ENCODE measurements around the gene DPF3. TPM values are rescaled to one million over a fixed set of nuclear protein-coding genes. Genes with fewer than 3 reads are reported as not detected.
A peak's percentile ranks its signal among the peaks of the same experiment; 100 is the strongest.

Gene DPF3
- polyA plus RNA-seq, 2 of the 4 experiments (the other 2 are of a cell fraction): 0.05 to 0.09 TPM

DNA sequence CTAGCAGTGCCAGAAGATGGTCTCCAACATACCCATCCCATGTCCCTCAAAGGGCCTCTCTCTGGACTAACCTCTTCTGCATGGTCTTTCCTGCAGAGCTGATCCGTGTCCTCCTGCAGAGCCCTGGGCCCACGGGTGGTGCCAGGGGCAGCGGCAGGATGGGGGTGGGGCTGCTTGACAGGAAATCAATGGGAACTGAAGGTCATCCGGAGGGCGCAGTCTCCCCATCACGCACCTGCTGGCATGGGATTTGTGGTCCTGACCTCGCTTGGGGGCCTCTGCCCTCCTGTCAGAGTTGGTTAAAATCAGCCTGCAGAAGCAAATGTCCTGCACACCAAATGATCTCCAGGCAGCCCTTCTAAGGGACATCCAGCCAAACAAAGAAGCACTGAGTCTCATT, 110.2 kb downstream of the DPF3 start:
- WGBS (ENCODE audit: missing lambda C conversion rate): 79% methylated on average over 6 of the region's 7 CpGs
- POLR2A ChIA-PET: no interaction called here
- FAIRE-seq (no peak), ATAC-seq (no peak), DNase-seq (ENCODE audit: low read depth in 1 of 2, low spot score in 1 of 2) (no peak)
- no peak for TF ChIP-seq EHF (CRISPR knock-in tag; IDR thresholded peaks at IDR 0.05)
- no peak for TF ChIP-seq CBX2 (IDR thresholded peaks at IDR 0.05; ENCODE audit: borderline replicate concordance, low read depth)
- TF ChIP-seq, protein P1, sequence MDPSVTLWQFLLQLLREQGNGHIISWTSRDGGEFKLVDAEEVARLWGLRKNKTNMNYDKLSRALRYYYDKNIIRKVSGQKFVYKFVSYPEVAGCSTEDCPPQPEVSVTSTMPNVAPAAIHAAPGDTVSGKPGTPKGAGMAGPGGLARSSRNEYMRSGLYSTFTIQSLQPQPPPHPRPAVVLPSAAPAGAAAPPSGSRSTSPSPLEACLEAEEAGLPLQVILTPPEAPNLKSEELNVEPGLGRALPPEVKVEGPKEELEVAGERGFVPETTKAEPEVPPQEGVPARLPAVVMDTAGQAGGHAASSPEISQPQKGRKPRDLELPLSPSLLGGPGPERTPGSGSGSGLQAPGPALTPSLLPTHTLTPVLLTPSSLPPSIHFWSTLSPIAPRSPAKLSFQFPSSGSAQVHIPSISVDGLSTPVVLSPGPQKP (IDR thresholded peaks at IDR 0.05; ENCODE audit: low read depth, low read length): no peak
- H3K9me3 ChIP-seq: no peaks in the 10 kb centered on the region
- no peak overlapping the region for H3K4me2 ChIP-seq
- H3K4me1 ChIP-seq: peaks cover 16% of the 10 kb centered on the region
- peak overlapping the region in 1 of 2 experiments; percentile 12; a peak in 1 of 6 replicates for H3K27ac ChIP-seq
- H3K4me3 ChIP-seq: no peak overlapping the region
- CTCF ChIA-PET: interaction anchor here (1.3 to 1.4 kb wide), 2 partner anchors 7 to 17 kb away, joined by 3 read pairs; no protein-coding TSS in a partner anchor

DNA sequence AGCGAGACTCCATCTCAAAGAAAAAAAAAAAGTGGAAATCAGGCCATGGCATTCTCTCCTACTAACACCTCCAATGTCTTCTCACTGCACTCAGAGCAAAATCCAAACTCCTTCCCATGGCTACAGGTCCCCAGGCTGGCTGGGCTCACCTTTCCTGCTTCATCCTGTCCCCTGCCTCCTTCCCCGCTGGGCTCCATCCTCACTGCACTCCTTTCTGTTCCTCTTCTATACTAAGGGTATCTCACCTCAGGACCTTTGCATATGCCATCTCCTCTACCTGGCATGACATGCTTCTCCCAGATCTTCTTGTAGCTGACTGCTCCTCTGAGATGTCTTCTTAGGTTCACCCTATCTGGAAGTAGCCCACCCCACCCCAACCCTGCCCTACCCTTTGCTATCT, 111.1 kb downstream of the DPF3 start:
- DNase-seq (ENCODE audit: low read depth in 1 of 2, low spot score in 1 of 2): no peak
- POLR2A ChIA-PET: no interaction called here
- FAIRE-seq: no peak
- no peak for TF ChIP-seq SMC3 (IDR thresholded peaks at IDR 0.05)
- TF ChIP-seq PHF8 (IDR thresholded peaks at IDR 0.05; ENCODE audit: borderline replicate concordance, low read depth): no peak
- no peak for TF ChIP-seq JUNB (IDR thresholded peaks at IDR 0.05)
- TF ChIP-seq ZC3H11A (IDR thresholded peaks at IDR 0.05): no peak
- TF ChIP-seq RARB (CRISPR knock-in tag; IDR thresholded peaks at IDR 0.05): no peak
- TF ChIP-seq KDM5A (IDR thresholded peaks at IDR 0.05): no peak
- no peak for TF ChIP-seq HES2 (IDR thresholded peaks at IDR 0.05)
- TF ChIP-seq, protein P2, sequence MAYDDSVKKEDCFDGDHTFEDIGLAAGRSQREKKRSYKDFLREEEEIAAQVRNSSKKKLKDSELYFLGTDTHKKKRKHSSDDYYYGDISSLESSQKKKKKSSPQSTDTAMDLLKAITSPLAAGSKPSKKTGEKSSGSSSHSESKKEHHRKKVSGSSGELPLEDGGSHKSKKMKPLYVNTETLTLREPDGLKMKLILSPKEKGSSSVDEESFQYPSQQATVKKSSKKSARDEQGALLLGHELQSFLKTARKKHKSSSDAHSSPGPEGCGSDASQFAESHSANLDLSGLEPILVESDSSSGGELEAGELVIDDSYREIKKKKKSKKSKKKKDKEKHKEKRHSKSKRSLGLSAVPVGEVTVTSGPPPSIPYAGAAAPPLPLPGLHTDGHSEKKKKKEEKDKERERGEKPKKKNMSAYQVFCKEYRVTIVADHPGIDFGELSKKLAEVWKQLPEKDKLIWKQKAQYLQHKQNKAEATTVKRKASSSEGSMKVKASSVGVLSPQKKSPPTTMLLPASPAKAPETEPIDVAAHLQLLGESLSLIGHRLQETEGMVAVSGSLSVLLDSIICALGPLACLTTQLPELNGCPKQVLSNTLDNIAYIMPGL (CRISPR knock-in tag; IDR thresholded peaks at IDR 0.05; ENCODE audit: borderline replicate concordance): no peak
- no peak for TF ChIP-seq EP300 (IDR thresholded peaks at IDR 0.05)
- no peak for TF ChIP-seq RAD21 (conservative IDR thresholded peaks at IDR 0.05 in 1 of 2, IDR thresholded peaks at IDR 0.05 in 1 of 2)
- TF ChIP-seq, protein P3, sequence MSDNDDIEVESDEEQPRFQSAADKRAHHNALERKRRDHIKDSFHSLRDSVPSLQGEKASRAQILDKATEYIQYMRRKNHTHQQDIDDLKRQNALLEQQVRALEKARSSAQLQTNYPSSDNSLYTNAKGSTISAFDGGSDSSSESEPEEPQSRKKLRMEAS (IDR thresholded peaks at IDR 0.05): no peak
- TF ChIP-seq POLR2A (IDR thresholded peaks at IDR 0.05; ENCODE audit: low read length): no peak
- TF ChIP-seq BCL3 (IDR thresholded peaks at IDR 0.05): no peak
- no peak for TF ChIP-seq MAFK (IDR thresholded peaks at IDR 0.05; ENCODE audit: partially characterized antibody)
- no peak for TF ChIP-seq CHD4 (IDR thresholded peaks at IDR 0.05; ENCODE audit: borderline replicate concordance)
- no peak for TF ChIP-seq HOXB13 (CRISPR knock-in tag; IDR thresholded peaks at IDR 0.05; ENCODE audit: low read depth)
- TF ChIP-seq JUN (IDR thresholded peaks at IDR 0.05): no peak
- Histone ChIP-seq H3K4me1 (peaks cover 16% of the 10 kb centered on the region), H3K4me3 (no peak overlapping the region), H3K27ac (peak overlapping the region in 1 of 2 experiments; percentile 38; a peak in 2 of 6 replicates), H3K4me2 (no peak overlapping the region), H3K9me3 (no peaks in the 10 kb centered on the region; the same call in 2 of the 3 replicates)
- no peak for ATAC-seq
- CTCF ChIA-PET: interaction anchor here (1.3 to 1.4 kb wide), 2 partner anchors 8 to 18 kb away, joined by 3 read pairs; no protein-coding TSS in a partner anchor
- WGBS (ENCODE audit: missing lambda C conversion rate): 92% methylated on average over 2 of the region's 2 CpGs

Data from A549 (cell line).